NCI-H526 (cell line): ENCODE results near the gene NCAM2.

Experiments
- DNase-seq, 2 experiments: peaks; one replicate each; lab custom pipeline; 2025; lab: John Stamatoyannopoulos, UW

The NCAM2 gene

GRCh38 chr21:21458124-21458631 is 460.0 kb downstream of the NCAM2 start:
- DNase-seq, result no peak

- no peak for DNase-seq
These were observed 462.8 kb downstream of the NCAM2 start for GRCh38 chr21:21460979-21461378.

- DNase-seq, result no peak
These were observed 465.2 kb downstream of the NCAM2 start for GRCh38 chr21:21463456-21463855.

- DNase-seq, result no peak
These were observed 466.5 kb downstream of the NCAM2 start for GRCh38 chr21:21464684-21465083.

GRCh38 chr21:21466752-21467151 is 468.5 kb downstream of the NCAM2 start:
- no peak for DNase-seq

- no peak for DNase-seq
These were observed 469.8 kb downstream of the NCAM2 start for GRCh38 chr21:21468003-21468402.

GRCh38 chr21:21481239-21481638 is 483.0 kb downstream of the NCAM2 start:
- no peak for DNase-seq

- DNase-seq, result no peak
These were observed 510.6 kb downstream of the NCAM2 start for GRCh38 chr21:21508859-21509258.

GRCh38 chr21:21530680-21531079 is 532.5 kb downstream of the NCAM2 start:
- DNase-seq, result no peak

- no peak for DNase-seq
These were observed 549.3 kb downstream of the NCAM2 start for GRCh38 chr21:21547368-21547953.

- no peak for DNase-seq
These were observed 561.3 kb downstream of the NCAM2 start for GRCh38 chr21:21559285-21560045.
